SK-N-SH treated with all-trans-retinoic acid at 6 μM for 48 hours (cell line): ENCODE data around the gene ARHGEF2.

ENCODE experiments used
- ATAC-seq: fragments of 200-7000 bp; cut with Tn5 transposase; 3 replicates; pipeline ENCODE4 v1.9.1; 2020; ENCODE audit warnings: mild to moderate bottlenecking, moderate library complexity
- BACH2 ChIP-seq: fragments of 250-450 bp; sonication (Bioruptor Pico); IDR thresholded peaks from 2 replicates; pipeline ENCODE4 v1.9.0; 2021; ENCODE audit warnings: mild to moderate bottlenecking, borderline replicate concordance
- CREB5 ChIP-seq: fragments of 250-450 bp; sonication (Bioruptor Pico); IDR thresholded peaks from 2 replicates; pipeline ENCODE4 v1.5.1; 2020; ENCODE audit warnings: low read depth, mild to moderate bottlenecking, moderate library complexity
- CSDC2 ChIP-seq: fragments of 250-450 bp; sonication (Bioruptor Pico); IDR thresholded peaks from 2 replicates; pipeline ENCODE4 v1.5.0; 2020; ENCODE audit warnings: mild to moderate bottlenecking, moderate library complexity
- CSRNP3 ChIP-seq: fragments of 250-450 bp; sonication (Bioruptor Pico); IDR thresholded peaks from 2 replicates; pipeline ENCODE4 v1.5.1; 2021; ENCODE audit warnings: mild to moderate bottlenecking, moderate library complexity
- ESRRG ChIP-seq: fragments of 250-450 bp; sonication (Bioruptor Pico); IDR thresholded peaks from 2 replicates; pipeline ENCODE4 v1.6.1; 2021; ENCODE audit warnings: mild to moderate bottlenecking
- GLIS3 ChIP-seq: fragments of 250-450 bp; sonication (Bioruptor Pico); IDR thresholded peaks from 2 replicates; pipeline ENCODE4 v1.5.0; 2020; ENCODE audit warnings: mild to moderate bottlenecking, moderate library complexity
- OSR1 ChIP-seq: fragments of 250-450 bp; sonication (Bioruptor Pico); IDR thresholded peaks from 2 replicates; pipeline ENCODE4 v1.8.0; 2022; ENCODE audit warnings: moderate library complexity, mild to moderate bottlenecking, inconsistent platforms
- PATZ1 ChIP-seq: fragments of 250-450 bp; sonication (Bioruptor Pico); IDR thresholded peaks from 2 replicates; pipeline ENCODE4 v1.8.0; 2020; ENCODE audit warnings: mild to moderate bottlenecking, moderate library complexity, borderline replicate concordance
- PPARA ChIP-seq: fragments of 250-450 bp; sonication (Bioruptor Pico); IDR thresholded peaks from 2 replicates; pipeline ENCODE4 v1.5.0; 2020; ENCODE audit warnings: mild to moderate bottlenecking, borderline replicate concordance
- RARB ChIP-seq: fragments of 250-450 bp; sonication (Bioruptor Pico); IDR thresholded peaks from 2 replicates; pipeline ENCODE4 v1.8.0; 2021; ENCODE audit warnings: mild to moderate bottlenecking, moderate library complexity
- SNAI2 ChIP-seq: fragments of 250-450 bp; sonication (Bioruptor Pico); IDR thresholded peaks from 2 replicates; pipeline ENCODE4 v1.5.0; 2020; ENCODE audit warnings: mild to moderate bottlenecking, moderate library complexity
- TCF4 ChIP-seq: fragments of 250-450 bp; sonication (Bioruptor Pico); IDR thresholded peaks from 2 replicates; pipeline ENCODE4 v1.8.0; 2021; ENCODE audit warnings: mild to moderate bottlenecking, moderate library complexity, borderline replicate concordance
- TOX ChIP-seq: fragments of 250-450 bp; sonication (Bioruptor Pico); IDR thresholded peaks from 2 replicates; pipeline ENCODE4 v1.8.0; 2021; ENCODE audit warnings: mild to moderate bottlenecking, moderate library complexity, borderline replicate concordance
- TSHZ2 ChIP-seq: fragments of 250-450 bp; sonication (Bioruptor Pico); IDR thresholded peaks from 2 replicates; pipeline ENCODE4 v1.5.0; 2020; ENCODE audit warnings: mild to moderate bottlenecking, moderate library complexity
- ZC3H10 ChIP-seq: fragments of 250-450 bp; sonication (Bioruptor Pico); IDR thresholded peaks from 2 replicates; pipeline ENCODE4 v1.5.1; 2021; ENCODE audit warnings: mild to moderate bottlenecking, moderate library complexity
- ZFP30 ChIP-seq: fragments of 450-650 bp; formaldehyde crosslinking; IDR thresholded peaks from 2 replicates; pipeline ENCODE4 v1.5.0; 2022; ENCODE audit warnings: mild to moderate bottlenecking, moderate library complexity
- ZNF565 ChIP-seq: fragments of 450-650 bp; formaldehyde crosslinking; conservative IDR thresholded peaks from 2 replicates; pipeline ENCODE4 v1.5.0; 2020; ENCODE audit warnings: low read depth, mild to moderate bottlenecking, moderate library complexity
- ZNF70 ChIP-seq: fragments of 450-650 bp; formaldehyde crosslinking; IDR thresholded peaks from 2 replicates; pipeline ENCODE4 v1.5.0; 2020; ENCODE audit warnings: mild to moderate bottlenecking, moderate library complexity
- ZNF8 ChIP-seq: fragments of 450-650 bp; formaldehyde crosslinking; IDR thresholded peaks from 2 replicates; pipeline ENCODE4 v1.5.0; 2020; ENCODE audit warnings: mild to moderate bottlenecking, moderate library complexity

The ARHGEF2 gene

GRCh38 chr1:155942578-155943141, 35.7 kb downstream of the ARHGEF2 start:
- TF ChIP-seq PATZ1 (CRISPR knock-in tag): no peak
- TF ChIP-seq GLIS3 (CRISPR knock-in tag): no peak
- no peak for TF ChIP-seq ZFP30 (CRISPR knock-in tag)
- TF ChIP-seq CSDC2 (CRISPR knock-in tag): no peak
- TF ChIP-seq OSR1 (CRISPR knock-in tag): no peak
- TF ChIP-seq ZNF70 (CRISPR knock-in tag): no peak
- TF ChIP-seq BACH2: no peak
- no peak for TF ChIP-seq CSRNP3 (CRISPR knock-in tag)
- TF ChIP-seq ZC3H10 (CRISPR knock-in tag): no peak
- TF ChIP-seq TCF4 (CRISPR knock-in tag): no peak
- TF ChIP-seq SNAI2 (CRISPR knock-in tag): no peak
- ATAC-seq: no peak

- TF ChIP-seq ZNF70 (CRISPR knock-in tag) (no peak), TOX (CRISPR knock-in tag) (no peak), ZNF8 (CRISPR knock-in tag) (no peak), ZC3H10 (CRISPR knock-in tag) (no peak), RARB (no peak), SNAI2 (CRISPR knock-in tag) (no peak), TSHZ2 (no peak), PPARA (CRISPR knock-in tag) (no peak), ZNF565 (no peak), BACH2 (no peak)
Observed at GRCh38 chr1:155941845-155942531, 36.4 kb downstream of the ARHGEF2 start.

GRCh38 chr1:155940993-155941844, 37.1 kb downstream of the ARHGEF2 start, which contains the start of gene RXFP4:
TSS of gene RXFP4 (plus strand) at chr1:155941638. CDS start at chr1:155941710, 72 bp downstream.
- ATAC-seq: peak; percentile 23
- TF ChIP-seq BACH2 (no peak), ZNF8 (CRISPR knock-in tag) (no peak), ZNF70 (CRISPR knock-in tag) (no peak)

More at GRCh38 chr1:155941845-155942531, 36.4 kb downstream of the ARHGEF2 start:
- no peak for ATAC-seq

- peak; percentile 58 for ATAC-seq
- TF ChIP-seq GLIS3 (CRISPR knock-in tag) (no peak), ESRRG (no peak), ZNF565 (no peak), BACH2 (no peak), ZNF70 (CRISPR knock-in tag) (no peak), ZNF8 (CRISPR knock-in tag) (no peak), CSRNP3 (CRISPR knock-in tag) (no peak), CREB5 (no peak)
Observed at GRCh38 chr1:155940482-155940992, 37.8 kb downstream of the ARHGEF2 start.
